ENCODE measurements around the gene GRM2. TPM values are rescaled to one million over a fixed set of nuclear protein-coding genes. Genes with fewer than 3 reads are reported as not detected.

The GRM2 gene
- total RNA-seq, 1 experiment from 2014 or later: 1.9 TPM

GRCh38 chr3:51748327-51748726 is 41.5 kb downstream of the GRM2 start:
- H3K56ac ChIP-seq (ENCODE audit: insufficient read length, low read depth, low read length): no peak overlapping the region
- no peak overlapping the region for H3K18ac ChIP-seq (ENCODE audit: insufficient read length, low read depth, low read length)
- no peak overlapping the region for H3K4me2 ChIP-seq (ENCODE audit: insufficient read depth, insufficient read length, low read length)
- no peak overlapping the region for H3K23ac ChIP-seq (ENCODE audit: insufficient read length, low read depth, low read length)
- H3K27me3 ChIP-seq (ENCODE audit: insufficient read depth, low read length): no peaks in the 10 kb centered on the region
- H3K14ac ChIP-seq (ENCODE audit: insufficient read depth, low read length): no peak overlapping the region
- no peak overlapping the region for H2BK12ac ChIP-seq (ENCODE audit: insufficient read length, low read depth, low read length)
- Mint-ChIP-seq H3K9me3 (peaks cover 21 to 34% of the 10 kb centered on the region in 2 experiments), H3K27ac (no peak overlapping the region), H3K27me3 (ENCODE audit: low read depth) (no peaks in the 10 kb centered on the region), H3K36me3 (ENCODE audit: insufficient read depth in 1 of 3, low read depth in 3 of 3) (peaks cover 0 to 8% (median 4%) of the 10 kb centered on the region in 3 experiments; a peak in 5 of 7 replicates), H3K4me3 (no peak overlapping the region), H3K4me1 (peaks cover 20 to 30% of the 10 kb centered on the region in 2 experiments)
- no peak overlapping the region for H3K4ac ChIP-seq (ENCODE audit: low read depth, low read length)
- H3K79me1 ChIP-seq (ENCODE audit: insufficient read depth, low read depth, low read length, poor library complexity, severe bottlenecking): no peaks in the 10 kb centered on the region
- no peak overlapping the region for H3K9ac ChIP-seq (ENCODE audit: extremely low read depth, insufficient read length, low read length)
- 100% methylated on average over 1 of the region's 1 CpG for WGBS (ENCODE audit: extremely low coverage, insufficient read length, low lambda C conversion rate)
- H4K91ac ChIP-seq (ENCODE audit: insufficient read length, low read depth, low read length): no peak overlapping the region
- H4K5ac ChIP-seq (ENCODE audit: insufficient read length, low read depth, low read length): no peak overlapping the region
- H3K27ac ChIP-seq (ENCODE audit: insufficient read length, low read depth, low read length): no peak overlapping the region
- H2BK15ac ChIP-seq (ENCODE audit: low read depth, low read length): no peak overlapping the region
- no peak overlapping the region for H2AFZ ChIP-seq (ENCODE audit: low read length)
- H3T11ph ChIP-seq (ENCODE audit: low read length): no peak overlapping the region
- no peak overlapping the region for H2AK5ac ChIP-seq (ENCODE audit: insufficient read length, low read length)
- H4K20me1 ChIP-seq (ENCODE audit: control insufficient read depth, insufficient read depth, insufficient read length): no peaks in the 10 kb centered on the region
- no peak overlapping the region for H2BK20ac ChIP-seq (ENCODE audit: low read depth, low read length, poor library complexity, severe bottlenecking)
- H3K4me1 ChIP-seq (ENCODE audit: insufficient read depth, low read length): no peaks in the 10 kb centered on the region
- DNase-seq: no peak
- no peaks in the 10 kb centered on the region for H3K23me2 ChIP-seq (ENCODE audit: insufficient read length, low read depth, low read length, poor library complexity, severe bottlenecking)
- TF ChIP-seq, protein P1, sequence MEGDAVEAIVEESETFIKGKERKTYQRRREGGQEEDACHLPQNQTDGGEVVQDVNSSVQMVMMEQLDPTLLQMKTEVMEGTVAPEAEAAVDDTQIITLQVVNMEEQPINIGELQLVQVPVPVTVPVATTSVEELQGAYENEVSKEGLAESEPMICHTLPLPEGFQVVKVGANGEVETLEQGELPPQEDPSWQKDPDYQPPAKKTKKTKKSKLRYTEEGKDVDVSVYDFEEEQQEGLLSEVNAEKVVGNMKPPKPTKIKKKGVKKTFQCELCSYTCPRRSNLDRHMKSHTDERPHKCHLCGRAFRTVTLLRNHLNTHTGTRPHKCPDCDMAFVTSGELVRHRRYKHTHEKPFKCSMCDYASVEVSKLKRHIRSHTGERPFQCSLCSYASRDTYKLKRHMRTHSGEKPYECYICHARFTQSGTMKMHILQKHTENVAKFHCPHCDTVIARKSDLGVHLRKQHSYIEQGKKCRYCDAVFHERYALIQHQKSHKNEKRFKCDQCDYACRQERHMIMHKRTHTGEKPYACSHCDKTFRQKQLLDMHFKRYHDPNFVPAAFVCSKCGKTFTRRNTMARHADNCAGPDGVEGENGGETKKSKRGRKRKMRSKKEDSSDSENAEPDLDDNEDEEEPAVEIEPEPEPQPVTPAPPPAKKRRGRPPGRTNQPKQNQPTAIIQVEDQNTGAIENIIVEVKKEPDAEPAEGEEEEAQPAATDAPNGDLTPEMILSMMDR (conservative IDR thresholded peaks at IDR 0.05): no peak
- H2BK5ac ChIP-seq (ENCODE audit: insufficient read length, low read length): no peak overlapping the region
- no peak overlapping the region for H4K8ac ChIP-seq (replicated peaks; ENCODE audit: insufficient read length, low read depth, low read length)
- no peak overlapping the region for H2BK120ac ChIP-seq (ENCODE audit: low read depth, low read length, poor library complexity, severe bottlenecking)
- no peaks in the 10 kb centered on the region for H3K9me3 ChIP-seq (ENCODE audit: control insufficient read depth, low read depth, low read length)
- H3K79me2 ChIP-seq (ENCODE audit: insufficient read depth, low read length): no peaks in the 10 kb centered on the region
